ENCODE results near the gene ARHGEF6.

The ARHGEF6 gene

DNA sequence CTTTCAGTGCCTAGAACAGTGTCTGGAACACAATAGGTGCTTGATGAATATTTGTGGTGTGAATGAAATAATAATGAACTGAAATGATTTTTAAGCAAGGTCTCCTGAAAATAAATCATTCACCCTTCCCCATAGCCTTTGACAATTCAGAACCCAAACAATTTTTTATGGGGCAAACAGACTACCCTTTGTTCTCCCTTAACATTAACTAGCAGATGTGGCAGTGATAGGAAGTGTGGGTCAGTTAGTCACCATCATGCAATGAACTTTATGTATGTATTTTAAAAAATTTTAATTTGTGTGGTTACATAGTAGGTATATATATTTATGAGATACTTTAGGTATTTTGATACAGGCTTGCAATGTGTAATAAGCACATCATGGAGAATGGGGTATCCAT, 160.0 kb downstream of the ARHGEF6 start:
- Histone ChIP-seq H3K9me3 (ENCODE audit: severe bottlenecking) (no peaks in the 10 kb centered on the region), H3K4me1 (ENCODE audit: insufficient read depth, poor library complexity, severe bottlenecking) (no peaks in the 10 kb centered on the region), H3K27me3 (ENCODE audit: insufficient read depth, poor library complexity, severe bottlenecking) (no peaks in the 10 kb centered on the region), H3K27ac (ENCODE audit: poor library complexity, severe bottlenecking) (no peak overlapping the region), H3K36me3 (ENCODE audit: low read depth) (no peaks in the 10 kb centered on the region), H3K4me3 (ENCODE audit: severe bottlenecking) (no peak overlapping the region)
- TF ChIP-seq, protein P1, sequence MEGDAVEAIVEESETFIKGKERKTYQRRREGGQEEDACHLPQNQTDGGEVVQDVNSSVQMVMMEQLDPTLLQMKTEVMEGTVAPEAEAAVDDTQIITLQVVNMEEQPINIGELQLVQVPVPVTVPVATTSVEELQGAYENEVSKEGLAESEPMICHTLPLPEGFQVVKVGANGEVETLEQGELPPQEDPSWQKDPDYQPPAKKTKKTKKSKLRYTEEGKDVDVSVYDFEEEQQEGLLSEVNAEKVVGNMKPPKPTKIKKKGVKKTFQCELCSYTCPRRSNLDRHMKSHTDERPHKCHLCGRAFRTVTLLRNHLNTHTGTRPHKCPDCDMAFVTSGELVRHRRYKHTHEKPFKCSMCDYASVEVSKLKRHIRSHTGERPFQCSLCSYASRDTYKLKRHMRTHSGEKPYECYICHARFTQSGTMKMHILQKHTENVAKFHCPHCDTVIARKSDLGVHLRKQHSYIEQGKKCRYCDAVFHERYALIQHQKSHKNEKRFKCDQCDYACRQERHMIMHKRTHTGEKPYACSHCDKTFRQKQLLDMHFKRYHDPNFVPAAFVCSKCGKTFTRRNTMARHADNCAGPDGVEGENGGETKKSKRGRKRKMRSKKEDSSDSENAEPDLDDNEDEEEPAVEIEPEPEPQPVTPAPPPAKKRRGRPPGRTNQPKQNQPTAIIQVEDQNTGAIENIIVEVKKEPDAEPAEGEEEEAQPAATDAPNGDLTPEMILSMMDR (IDR thresholded peaks at IDR 0.05; ENCODE audit: poor library complexity, severe bottlenecking) = no peak
- no peak for ATAC-seq (ENCODE audit: low read depth)
- DNase-seq (ENCODE audit: low spot score) = no peak

DNA sequence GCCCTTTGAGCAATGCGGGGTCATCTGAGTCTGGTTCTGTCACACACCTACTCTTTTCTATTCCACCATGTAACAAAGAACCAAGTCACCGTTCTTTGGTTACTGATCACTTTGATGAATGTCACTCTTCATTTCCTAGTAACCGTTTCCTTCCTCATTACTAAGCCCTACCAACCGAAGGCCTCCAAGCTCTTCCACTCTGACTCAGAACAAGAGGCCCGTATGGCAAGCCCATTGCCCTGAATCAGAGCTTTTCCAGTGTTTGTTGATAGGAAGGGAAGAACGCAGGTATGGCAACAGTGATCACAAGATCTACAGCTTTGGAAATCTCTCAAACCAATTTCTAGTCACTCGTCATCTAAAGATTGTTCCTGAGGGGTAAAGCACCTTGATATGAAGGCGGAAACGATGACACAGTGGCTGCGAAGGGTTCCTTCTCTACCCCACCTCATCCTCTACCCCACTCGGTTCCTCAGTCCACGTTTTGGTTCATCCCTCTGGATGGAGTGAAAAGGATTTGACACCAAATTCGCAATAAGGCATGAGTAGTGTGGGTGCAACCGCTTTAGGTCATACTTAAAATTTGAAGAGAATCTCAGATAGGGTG, 160.7 kb downstream of the ARHGEF6 start:
- Histone ChIP-seq H3K27ac (ENCODE audit: poor library complexity, severe bottlenecking) (no peak overlapping the region), H3K4me3 (ENCODE audit: severe bottlenecking) (no peak overlapping the region), H3K4me1 (ENCODE audit: insufficient read depth, poor library complexity, severe bottlenecking) (no peaks in the 10 kb centered on the region), H3K27me3 (ENCODE audit: insufficient read depth, poor library complexity, severe bottlenecking) (no peaks in the 10 kb centered on the region), H3K9me3 (ENCODE audit: severe bottlenecking) (no peaks in the 10 kb centered on the region), H3K36me3 (ENCODE audit: low read depth) (no peaks in the 10 kb centered on the region)
- ATAC-seq (ENCODE audit: low read depth) (no peak), DNase-seq (ENCODE audit: low spot score) (no peak)
- TF ChIP-seq, protein P1 (IDR thresholded peaks at IDR 0.05; ENCODE audit: poor library complexity, severe bottlenecking) = no peak

DNA sequence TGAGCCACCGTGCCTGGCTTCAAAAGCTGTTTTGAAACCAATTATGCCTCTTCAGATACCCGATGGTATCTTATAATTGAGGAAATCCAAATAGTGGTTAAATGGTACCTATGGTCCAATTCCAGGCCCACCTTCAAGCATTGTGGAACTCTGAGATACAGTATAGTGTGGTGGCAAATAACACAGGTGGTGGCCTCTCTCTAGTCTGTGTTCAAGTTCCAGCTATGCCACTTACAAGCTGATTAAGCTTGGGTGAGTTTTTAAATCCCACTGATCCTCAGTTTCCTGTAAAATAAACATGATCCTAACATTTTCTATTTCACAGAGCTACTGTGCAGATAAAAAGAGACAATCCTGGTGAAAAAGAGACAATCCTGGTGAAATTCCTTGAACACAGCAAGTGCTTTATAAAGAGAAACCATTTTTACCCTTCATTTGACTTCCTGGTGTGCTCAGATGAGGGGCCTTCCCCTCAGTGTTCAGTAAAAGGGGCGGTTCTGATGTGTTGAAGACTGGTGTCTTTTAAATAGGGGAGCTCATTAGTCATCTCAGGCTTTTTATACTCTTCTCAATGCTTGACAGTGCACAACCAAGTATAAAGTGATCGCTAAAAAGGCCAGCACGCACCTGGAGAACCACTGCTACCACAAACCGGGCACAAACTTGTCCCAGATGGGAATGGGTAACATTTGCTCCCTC, 163.6 kb downstream of the ARHGEF6 start:
- Histone ChIP-seq H3K9me3 (ENCODE audit: severe bottlenecking) (no peaks in the 10 kb centered on the region), H3K4me3 (ENCODE audit: severe bottlenecking) (no peak overlapping the region), H3K27ac (ENCODE audit: poor library complexity, severe bottlenecking) (no peak overlapping the region), H3K36me3 (ENCODE audit: low read depth) (no peaks in the 10 kb centered on the region), H3K4me1 (ENCODE audit: insufficient read depth, poor library complexity, severe bottlenecking) (no peaks in the 10 kb centered on the region), H3K27me3 (ENCODE audit: insufficient read depth, poor library complexity, severe bottlenecking) (no peaks in the 10 kb centered on the region)
- TF ChIP-seq, protein P1 (IDR thresholded peaks at IDR 0.05; ENCODE audit: poor library complexity, severe bottlenecking) = no peak
- ATAC-seq (ENCODE audit: low read depth) (no peak), DNase-seq (ENCODE audit: low spot score) (no peak)
